ENCODE results near the gene NRP1.

- TF ChIP-seq CTCF (IDR thresholded peaks at IDR 0.05; ENCODE audit: low read depth, low read length, missing input control) (no peak), REST (IDR thresholded peaks at IDR 0.05) (no peak), HNF4G (IDR thresholded peaks at IDR 0.05) (no peak), SP1 (IDR thresholded peaks at IDR 0.05) (no peak), TAF1 (conservative IDR thresholded peaks at IDR 0.05) (no peak), EGR1 (IDR thresholded peaks at IDR 0.05; ENCODE audit: low read depth in 2 of 2) (no peak), MAX (IDR thresholded peaks at IDR 0.05) (no peak), JUND (IDR thresholded peaks at IDR 0.05) (no peak), RAD21 (IDR thresholded peaks at IDR 0.05) (no peak), YY1 (IDR thresholded peaks at IDR 0.05) (no peak), ATF3 (IDR thresholded peaks at IDR 0.05) (no peak), RXRA (IDR thresholded peaks at IDR 0.05) (no peak), GABPA (IDR thresholded peaks at IDR 0.05 in 1 of 2, conservative IDR thresholded peaks at IDR 0.05 in 1 of 2) (no peak), NR2F2 (IDR thresholded peaks at IDR 0.05) (no peak)
Observed at GRCh38 chr10:33208166-33208565, 126.3 kb downstream of the NRP1 start.
